ENCODE data around the gene FOXC2. TPM values are rescaled to one million over a fixed set of nuclear protein-coding genes. Genes with fewer than 3 reads are reported as not detected.

Gene FOXC2
- total RNA-seq, 1 donor: not detected

DNA sequence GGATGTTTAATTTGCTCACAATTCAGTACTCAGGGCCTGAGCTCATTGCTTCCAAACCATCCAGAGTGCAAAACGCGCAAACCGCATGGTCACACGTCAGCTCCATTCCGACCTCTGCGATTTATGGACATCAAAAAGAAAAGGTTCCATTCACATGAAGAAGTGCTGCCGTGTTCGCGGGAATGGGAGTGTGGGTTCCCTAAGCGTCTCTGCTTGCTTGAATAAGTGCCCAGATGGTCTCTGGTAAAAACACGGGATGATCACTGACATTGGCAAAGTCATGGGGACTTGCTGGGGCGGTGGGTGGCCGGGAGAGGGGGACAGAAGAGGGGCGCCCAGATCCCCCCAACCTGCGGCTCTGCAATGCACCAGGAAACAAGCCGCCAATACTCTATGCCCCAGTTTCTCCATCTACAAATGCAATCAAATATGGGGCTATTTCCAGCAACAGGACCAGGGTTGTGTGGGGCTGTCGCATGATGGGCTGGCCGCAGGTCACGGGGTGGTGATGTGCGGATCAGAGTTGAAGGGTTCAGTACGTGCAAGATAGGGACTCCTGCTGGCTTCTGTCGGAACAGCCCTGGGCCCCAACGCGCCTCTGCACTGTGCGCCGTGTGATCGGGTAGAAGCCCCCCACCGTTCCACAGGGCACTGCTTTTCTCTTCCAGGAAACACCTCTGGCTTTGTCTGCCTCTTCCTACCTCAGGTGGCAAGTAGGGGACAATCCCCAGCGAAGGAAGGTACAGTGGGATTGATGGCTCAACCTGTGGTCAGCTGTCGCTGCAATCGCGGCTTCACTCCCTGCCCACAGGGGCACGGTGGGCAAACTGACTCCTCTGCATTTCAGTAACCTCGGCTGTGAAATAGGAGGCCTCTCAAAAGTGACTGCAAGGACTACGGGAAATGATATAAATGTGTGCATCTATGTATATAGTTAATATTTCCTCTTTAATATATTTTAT lies 45.1 kb upstream of the FOXC2 start:
- H3K4me3 ChIP-seq (ENCODE audit: low read depth, low read length): no peak overlapping the region
- TF ChIP-seq, protein P1, sequence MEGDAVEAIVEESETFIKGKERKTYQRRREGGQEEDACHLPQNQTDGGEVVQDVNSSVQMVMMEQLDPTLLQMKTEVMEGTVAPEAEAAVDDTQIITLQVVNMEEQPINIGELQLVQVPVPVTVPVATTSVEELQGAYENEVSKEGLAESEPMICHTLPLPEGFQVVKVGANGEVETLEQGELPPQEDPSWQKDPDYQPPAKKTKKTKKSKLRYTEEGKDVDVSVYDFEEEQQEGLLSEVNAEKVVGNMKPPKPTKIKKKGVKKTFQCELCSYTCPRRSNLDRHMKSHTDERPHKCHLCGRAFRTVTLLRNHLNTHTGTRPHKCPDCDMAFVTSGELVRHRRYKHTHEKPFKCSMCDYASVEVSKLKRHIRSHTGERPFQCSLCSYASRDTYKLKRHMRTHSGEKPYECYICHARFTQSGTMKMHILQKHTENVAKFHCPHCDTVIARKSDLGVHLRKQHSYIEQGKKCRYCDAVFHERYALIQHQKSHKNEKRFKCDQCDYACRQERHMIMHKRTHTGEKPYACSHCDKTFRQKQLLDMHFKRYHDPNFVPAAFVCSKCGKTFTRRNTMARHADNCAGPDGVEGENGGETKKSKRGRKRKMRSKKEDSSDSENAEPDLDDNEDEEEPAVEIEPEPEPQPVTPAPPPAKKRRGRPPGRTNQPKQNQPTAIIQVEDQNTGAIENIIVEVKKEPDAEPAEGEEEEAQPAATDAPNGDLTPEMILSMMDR (IDR thresholded peaks at IDR 0.05; ENCODE audit: insufficient read depth, low read depth, low read length): no peak
- no peak for DNase-seq (ENCODE audit: low read depth)

DNA sequence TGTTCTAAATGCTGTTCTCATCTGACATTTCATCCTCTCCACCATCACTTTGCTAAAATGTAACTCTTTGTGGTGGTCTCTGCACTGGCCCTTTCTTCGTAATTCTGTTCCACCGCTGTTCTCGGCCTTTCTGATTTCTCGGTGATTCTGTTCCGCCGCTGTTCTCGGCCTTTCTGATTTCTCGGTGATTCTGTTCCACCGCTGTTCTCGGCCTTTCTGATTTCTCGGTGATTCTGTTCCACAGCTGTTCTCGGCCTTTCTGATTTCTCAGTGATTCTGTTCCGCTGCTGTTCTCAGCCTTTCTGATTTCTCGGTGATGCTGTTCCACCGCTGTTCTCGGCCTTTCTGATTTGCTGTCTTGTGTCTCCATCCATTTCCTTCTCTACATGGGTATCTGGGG lies 44.0 kb upstream of the FOXC2 start:
- TF ChIP-seq, protein P1 (IDR thresholded peaks at IDR 0.05; ENCODE audit: insufficient read depth, low read depth, low read length): no peak
- DNase-seq (ENCODE audit: low read depth): no peak
- no peak overlapping the region for H3K4me3 ChIP-seq (ENCODE audit: low read depth, low read length)

DNA sequence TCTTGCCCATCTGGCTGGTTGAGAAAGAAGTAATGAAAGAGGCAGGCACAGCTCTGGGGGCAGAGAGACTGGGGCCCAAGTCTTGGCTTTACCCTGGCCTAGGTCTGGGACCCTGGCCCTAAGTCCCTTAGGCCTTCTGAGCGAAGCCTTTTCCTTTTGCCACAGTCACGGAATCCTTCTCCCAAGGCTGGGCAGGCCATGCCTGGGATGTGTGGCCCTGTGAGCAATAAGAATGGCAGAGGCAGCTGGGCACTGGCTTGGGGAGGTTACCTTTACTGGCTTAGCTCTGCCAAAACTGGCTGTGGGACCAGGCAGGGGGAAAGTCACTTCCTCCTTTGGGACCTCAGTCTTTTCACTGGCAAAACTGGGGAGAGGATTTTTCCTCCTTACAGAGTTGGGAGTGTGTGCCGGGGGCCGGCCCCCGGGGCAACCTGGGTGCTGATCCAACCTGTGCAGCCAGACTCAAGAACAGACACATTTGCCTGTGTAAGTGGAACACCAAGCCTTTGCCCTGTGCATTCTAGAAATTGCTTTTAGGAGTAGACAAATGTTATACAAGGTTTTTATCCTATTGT lies 43.4 kb upstream of the FOXC2 start:
- TF ChIP-seq, protein P1 (IDR thresholded peaks at IDR 0.05; ENCODE audit: insufficient read depth, low read depth, low read length): no peak
- no peak overlapping the region for H3K4me3 ChIP-seq (ENCODE audit: low read depth, low read length)
- DNase-seq (ENCODE audit: low read depth): no peak

DNA sequence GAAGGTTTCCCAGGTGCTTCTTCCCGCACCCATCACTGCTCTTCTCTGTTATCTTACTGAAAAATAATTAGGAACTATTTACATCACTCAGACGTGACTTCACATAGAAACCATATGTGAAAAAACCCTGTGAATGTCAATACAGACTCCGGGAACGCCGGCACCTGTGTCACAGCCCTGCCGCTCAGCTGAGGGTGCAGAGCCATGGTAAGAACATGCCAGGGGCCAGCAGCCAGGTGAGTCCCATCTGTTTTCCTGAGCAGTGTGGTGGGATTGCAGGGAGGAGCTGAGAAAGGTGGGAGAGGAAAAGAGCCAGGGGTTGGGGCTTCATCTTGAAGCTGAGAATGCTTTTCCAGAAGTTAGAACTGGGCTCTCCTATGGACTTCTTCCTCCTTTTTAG lies 42.6 kb upstream of the FOXC2 start:
- DNase-seq (ENCODE audit: low read depth): no peak
- H3K4me3 ChIP-seq (ENCODE audit: low read depth, low read length): no peak overlapping the region
- TF ChIP-seq, protein P1 (IDR thresholded peaks at IDR 0.05; ENCODE audit: insufficient read depth, low read depth, low read length): no peak

DNA sequence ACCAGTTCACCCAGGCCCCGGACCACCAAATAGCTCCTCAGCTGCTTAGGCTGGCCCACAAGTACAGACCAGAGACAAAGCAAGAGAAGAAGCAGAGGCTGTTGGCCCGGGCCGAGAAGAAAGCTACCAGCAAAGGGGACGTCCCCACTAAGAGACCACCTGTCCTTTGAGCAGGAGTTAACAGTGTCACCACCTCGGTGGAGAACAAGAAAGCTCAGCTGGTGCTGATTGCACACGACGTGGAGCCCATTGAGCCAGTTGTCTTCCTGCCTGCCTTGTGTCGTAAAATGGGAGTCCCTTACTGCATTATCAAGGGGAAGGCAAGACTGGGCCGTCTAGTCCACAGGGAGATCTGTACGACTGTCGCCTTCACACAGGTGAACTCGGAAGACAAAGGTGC lies 40.9 kb upstream of the FOXC2 start:
- H3K4me3 ChIP-seq (ENCODE audit: low read depth, low read length): no peak overlapping the region
- TF ChIP-seq, protein P1 (IDR thresholded peaks at IDR 0.05; ENCODE audit: insufficient read depth, low read depth, low read length): no peak
- DNase-seq (ENCODE audit: low read depth): no peak

DNA sequence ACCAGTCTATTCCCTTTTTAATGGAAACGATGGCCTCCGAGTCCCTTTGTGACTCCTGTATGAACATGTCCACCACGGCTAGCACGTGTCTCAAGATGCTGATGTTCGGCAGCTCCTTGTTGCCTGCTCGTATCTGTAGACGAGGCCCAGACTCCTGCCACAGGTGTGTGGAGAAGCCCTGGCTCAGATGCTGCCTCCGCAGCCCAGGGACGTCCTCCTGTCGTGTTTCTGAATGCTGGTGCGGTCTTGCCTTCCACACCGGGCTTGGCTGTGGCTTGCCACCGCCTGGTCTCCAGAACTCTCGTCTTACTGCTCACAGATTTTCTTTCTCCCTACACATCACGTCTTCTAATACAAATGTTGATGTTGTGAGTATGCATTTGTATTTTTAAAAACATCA lies 39.3 kb upstream of the FOXC2 start:
- H3K4me3 ChIP-seq (ENCODE audit: low read depth, low read length): no peak overlapping the region
- DNase-seq (ENCODE audit: low read depth): no peak
- TF ChIP-seq, protein P1 (IDR thresholded peaks at IDR 0.05; ENCODE audit: insufficient read depth, low read depth, low read length): no peak
